Fibroblast of skin of left quadriceps (primary cell): ENCODE results near the gene LMTK2.

Experiments
- DNase-seq, 2 experiments: peaks; one replicate each; pipeline ENCODE4 v3.0.0-alpha.2; 2013; ENCODE audit warnings: low read depth in 2 of 2

Gene LMTK2

DNA sequence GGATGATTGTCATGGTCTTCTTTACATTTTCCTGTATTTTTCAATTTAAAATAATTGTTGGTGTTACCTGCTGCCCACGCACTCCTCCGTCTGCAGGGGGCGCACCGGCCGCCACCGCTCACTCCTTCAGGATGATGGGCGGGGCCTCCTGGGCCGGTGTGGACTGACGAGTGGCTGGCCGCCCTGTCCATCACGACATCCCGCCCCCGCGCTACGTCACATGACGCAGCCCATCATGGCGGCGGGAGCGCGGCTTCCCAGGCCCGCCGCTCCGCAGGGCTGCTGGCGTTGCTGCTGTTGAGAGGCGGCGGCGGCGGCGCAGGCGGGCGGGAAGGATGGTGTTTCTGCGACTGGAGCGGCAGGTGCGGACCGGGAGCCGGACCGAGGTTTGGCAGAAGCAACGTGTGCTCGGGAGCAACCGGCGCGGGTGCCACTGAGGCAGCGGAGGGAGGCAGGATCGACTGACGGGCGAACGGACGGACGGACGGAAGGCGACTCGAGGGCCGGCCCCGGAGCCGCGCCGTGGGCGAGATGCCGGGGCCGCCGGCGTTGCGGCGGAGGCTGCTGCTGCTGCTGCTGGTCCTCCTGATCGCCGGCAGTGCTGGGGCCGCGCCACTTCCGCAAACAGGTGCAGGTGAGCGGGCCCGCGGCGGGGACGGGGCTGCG lies at the start of gene LMTK2:
Gene LMTK2, plus strand, starts transcription at position 216 of the 666 bp plus-strand sequence. Its CDS starts 316 bp downstream, at position 532.
- peak; percentile 70 to 76 for DNase-seq

DNA sequence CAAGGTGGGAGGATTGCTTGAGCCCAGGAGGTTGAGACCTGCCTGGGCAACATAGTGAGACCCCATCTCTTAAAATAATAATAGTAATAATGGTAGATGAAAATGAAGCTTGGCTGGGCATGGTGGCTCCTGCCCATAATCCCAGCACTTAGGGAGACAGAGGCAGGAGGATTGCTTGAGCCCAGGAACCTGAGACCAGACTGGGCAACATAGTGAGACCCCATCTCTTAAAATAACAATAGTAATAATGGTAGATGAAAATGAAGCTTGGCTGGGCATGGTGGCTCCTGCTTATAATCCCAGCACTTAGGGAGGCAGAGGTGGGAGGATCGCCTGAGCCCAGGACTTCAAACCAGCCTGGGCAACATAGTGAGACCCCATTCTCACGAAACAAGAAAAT lies 49.5 kb upstream of the LMTK2 start:
- DNase-seq = no peak

DNA sequence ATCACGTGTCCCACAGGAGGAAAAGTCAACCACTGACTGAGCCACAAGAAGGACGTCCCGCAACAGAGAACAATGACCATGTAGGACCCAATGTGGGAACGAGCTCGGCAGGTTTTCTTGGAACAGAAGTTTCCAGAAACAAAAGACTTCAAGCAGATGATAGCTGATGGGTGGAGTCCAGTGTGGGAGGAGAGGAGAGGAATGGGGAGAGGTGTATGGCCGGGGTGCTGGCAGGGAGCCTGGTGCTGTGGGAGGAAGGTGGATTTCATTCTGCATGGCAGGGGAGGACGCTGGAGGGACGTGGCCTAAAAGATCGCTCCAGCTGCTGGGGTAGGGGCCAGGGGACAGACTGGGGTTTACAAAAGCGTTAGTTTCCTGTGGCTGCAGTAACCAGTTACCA lies 48.5 kb upstream of the LMTK2 start:
- DNase-seq = no peak

DNA sequence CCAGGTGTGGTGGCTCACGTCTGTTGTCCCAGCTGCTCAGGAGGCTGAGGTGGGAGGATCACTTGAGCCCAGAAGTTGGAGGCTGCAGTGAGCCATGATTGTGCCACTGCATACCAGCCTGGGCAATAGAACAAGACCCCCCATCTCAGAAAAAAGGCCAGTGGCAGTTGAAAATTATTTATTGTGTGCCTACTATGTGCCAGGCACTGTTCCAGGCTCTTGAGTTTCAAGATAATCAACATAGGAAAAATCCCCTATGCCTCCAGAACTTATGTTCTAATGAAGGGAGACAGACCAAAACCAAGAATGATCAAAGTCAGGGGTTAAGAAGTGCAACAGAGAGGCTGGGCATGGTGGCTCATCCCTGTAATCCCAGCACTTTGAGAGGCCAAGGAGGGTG lies 42.4 kb upstream of the LMTK2 start:
- no peak for DNase-seq

DNA sequence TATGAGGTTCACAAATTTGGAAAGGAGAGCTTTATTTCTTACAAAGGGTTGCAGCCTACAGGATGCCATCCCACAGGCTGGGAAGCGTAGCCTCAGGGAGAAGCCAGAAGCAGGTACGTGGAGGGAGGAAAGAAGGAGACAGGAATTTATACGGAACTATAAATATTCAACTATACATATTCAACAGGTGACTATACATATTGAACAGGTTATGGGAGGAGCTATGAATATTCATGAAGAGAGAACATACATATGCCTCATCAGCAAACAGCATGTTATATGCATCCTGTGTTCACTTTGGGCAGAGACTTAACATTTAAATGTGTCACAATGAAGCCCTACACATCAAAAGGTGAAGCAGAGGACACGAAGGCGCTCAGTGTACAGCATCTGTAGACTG lies 40.5 kb upstream of the LMTK2 start:
- DNase-seq = no peak

DNA sequence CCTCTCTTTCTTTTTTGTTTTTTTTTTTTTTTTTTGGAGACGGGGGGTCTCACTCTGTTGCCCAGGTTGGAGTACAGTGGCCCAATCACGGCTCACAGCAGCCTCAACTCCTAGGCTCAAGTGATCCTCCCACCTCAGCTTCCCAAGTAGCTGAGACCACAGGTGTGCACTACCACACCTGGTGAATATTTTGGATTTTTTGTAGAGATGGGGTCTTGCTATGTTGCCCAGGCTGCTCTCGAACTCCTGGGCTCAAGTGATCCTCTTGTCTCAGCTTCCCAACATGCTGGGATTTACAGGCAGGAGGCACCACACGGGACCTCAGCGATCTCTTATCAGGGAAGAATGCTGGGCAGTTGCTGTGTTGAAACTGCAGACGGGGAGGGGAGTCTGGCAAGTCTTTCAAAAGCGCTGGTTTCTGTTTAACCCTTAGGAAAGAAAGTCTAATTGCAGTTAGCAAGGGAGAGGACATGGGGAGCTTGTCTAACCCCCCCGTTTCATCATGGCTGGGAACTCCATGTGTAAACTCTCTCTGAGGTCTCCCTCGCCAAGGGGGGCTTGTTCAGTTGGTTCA lies 39.6 kb upstream of the LMTK2 start:
- DNase-seq = no peak

DNA sequence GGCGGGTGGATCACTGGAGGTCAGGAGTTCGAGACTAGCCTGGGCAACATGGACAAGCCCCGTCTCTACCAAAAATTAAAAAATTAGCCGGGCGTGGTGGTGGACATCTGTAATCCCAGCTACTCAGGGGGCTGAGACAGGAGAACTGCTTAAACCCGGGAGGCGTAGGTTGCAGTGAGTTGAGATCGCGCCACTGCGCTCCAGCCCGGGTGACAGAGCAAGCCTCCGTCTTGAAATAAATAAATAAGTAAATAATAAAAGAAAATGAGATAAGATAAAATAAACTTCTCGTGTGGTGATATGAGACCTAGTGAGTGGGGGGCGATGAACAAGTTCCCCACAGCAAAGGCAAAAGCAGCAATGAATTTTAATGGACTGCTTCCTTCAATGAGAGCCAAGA lies 33.6 kb upstream of the LMTK2 start:
- DNase-seq = no peak

DNA sequence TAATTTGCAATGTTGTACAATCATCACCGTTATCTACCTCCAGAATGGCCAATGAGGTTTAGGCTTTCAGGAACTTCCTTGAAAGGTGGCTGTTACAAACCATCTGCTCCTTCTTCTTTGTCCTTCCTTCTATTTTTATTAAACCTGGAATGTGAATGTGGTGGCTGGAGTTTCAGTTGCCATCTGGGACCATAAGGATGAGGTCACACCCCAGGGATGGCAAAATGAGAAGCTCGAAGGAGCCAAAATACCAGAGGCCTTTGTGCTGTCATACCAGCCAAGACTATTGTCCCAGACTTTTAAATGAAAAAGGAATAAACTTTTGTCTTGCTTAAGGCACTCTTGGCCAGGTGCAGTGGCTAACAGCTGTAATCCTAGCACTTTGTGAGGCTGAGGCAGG lies 30.9 kb upstream of the LMTK2 start:
- no peak for DNase-seq

DNA sequence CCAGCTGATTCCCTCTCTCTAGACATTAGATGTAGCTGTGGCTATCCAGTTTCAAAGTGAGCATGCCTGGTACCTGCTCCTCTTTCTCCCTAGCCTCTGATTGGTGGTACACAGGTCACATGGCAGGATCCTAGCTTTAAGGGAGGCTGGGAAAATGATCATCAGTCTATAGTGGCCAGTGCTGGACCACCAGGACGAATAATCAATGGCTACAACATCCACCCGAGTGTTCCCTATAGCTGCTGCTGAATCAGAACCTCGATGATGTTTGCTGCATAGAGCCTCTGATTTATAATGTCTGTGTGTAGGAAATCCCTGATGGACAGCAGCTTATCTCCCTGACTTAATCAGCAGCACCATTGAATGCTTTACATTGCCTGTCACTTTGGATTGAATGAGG lies 28.9 kb upstream of the LMTK2 start:
- no peak for DNase-seq

DNA sequence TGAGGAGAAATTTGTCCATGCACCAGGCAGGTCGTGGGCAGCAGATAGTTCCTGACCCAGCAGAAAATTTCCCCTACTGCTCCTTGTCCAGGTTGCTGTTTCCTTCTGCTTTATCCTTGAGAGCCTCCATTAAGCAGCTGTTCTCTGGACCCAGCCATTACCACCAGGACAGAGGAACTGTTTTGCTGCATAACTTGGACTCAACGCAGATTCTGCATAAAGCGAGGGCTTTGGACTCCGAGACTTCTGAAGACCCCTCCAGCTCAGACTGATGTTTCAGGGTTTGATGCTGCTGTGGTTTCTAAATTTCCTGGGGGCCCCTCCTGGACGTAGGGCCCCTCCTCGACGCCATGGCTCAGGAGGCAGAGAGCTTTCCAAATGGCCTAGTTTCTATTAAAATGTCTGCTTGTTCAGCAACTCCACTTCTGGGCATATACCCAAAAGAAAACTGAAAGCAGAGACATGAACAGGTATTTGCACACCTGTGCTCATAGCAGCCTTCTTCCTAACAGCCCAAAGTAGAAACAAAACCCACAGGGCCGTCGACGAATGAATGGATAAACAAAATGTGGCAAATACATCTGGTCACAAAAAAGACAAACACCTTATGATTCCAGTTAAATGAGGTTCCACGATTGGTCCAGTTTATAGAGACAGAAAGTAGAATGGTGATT lies 28.3 kb upstream of the LMTK2 start:
- DNase-seq = no peak

DNA sequence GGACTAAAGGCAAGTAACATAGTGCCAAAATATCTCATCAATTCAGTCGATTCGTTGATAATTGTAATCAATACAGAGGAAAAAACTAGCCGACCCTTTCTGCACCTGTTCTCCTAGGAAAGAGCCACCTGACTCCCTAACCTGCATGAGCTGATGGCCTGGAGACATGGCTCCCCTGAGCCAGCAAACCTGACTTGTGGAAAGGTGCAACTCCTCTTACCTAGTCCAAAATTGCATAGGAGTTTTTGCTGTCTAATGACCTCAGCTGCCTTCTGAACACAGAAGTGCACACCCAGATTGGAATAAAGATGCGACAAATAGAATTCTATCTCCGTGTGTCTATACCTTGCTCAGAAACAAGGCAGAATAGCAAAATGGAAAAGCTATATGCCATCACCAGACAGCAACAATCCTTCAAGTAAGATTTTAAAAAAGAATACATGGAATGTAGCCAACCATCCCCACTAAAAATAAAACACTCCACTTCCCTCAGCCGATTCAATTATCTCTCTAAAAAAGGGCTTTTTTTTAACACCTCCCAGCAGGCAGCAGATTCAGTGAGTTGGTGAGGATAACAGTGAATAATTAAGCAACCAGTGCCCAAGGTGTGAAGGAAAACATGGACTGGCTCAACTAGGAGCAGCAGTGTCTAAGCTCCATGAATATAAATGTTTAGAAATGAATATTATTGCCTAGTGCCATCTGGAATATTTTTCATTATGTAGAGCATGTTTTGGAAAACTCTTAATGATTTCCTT lies 26.6 kb upstream of the LMTK2 start:
- no peak for DNase-seq

DNA sequence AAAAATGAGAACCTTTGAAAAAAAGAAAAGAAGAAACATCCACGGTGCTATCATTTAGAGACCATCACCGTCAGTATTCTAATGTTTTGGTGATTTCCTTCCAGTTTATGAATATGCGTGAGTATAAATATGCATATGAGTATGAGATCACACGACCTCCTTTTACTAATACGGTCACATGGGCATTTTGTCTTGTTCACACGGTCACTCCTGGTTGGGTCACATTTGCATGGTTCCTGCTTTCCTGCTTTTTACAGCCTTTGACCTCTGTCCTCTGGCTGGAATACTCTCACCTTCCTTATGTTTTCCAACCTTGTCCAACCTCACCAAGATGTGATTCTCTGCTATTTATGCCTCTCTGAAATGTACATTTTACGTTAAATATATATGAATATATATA lies 25.3 kb upstream of the LMTK2 start:
- no peak for DNase-seq

DNA sequence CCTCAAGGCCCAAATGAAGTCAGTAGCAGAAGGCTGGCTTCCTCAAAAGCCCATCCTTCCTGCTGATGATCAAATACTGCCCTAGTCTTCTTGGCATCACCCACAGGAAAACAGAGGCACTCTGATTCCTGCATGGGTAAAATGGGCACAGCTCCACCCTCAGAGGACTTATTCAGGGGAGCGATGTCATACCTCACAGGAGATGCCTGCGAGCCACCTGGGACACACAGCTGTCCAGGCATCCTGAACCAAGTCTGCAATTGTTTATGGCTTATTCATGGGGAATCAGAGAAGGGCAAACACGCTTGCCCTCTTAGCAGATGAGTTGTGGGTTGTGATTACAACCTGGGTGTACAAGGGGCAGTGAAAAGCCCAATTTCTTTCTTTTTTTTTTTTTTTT lies 22.0 kb upstream of the LMTK2 start:
- no peak for DNase-seq

DNA sequence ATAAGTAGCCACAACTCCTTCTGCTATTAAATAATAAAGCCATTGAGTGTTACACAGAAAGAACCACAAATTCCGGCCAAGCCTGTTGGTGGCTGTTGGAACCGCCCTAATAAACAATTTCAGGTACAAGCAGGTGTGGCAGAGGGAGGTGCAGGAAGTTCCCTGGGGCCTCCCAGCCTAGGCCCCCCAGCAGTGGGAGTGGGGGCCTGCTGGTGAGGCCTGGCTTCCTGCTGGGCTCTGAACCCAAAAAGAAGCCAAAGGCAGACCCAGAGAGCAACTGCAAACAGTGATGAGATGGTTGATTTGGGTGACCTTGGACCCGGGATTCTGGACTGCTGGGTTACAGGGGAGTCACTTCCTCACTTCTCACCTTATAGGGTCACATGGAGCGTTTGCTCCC lies 21.0 kb upstream of the LMTK2 start:
- no peak for DNase-seq

DNA sequence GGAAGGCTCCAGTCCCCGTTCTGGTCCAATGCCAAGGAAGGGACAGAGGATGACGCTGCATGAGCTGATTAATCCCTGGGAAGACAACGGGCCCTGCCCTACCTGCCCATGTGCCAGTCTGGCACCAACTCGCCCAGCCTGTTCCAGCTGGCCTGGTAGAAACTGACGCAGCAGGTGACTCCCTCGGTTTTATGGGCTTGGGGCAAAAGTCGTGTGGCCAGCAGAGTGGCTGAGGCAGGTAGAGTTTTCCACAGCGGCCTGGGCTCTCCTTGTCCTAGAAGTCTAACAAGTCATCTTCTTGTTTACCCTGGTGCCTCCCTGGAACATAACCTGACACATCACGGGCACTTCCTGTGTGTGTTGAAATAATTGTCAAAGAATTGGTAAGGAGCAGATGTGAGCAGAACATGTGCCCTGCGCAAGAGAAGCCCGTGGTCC lies 20.4 kb upstream of the LMTK2 start:
- DNase-seq = no peak

DNA sequence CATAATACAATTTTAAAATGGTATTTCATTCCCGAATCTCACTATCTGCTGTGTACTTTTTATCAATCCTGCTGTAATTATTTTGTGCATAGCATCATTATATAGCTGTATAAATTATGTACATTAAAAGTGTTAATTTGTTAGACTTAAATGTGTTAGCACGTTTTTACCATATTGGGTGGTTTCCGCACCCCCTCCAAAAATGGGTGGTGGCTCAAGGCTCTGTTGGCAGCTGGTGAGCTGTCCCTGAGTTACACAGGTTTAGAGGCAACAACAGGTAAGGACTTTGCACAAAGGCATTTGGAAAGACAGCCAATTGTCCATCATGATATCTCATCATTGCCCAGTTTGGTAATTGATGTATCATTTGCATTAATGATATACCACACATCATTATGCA lies 18.6 kb upstream of the LMTK2 start:
- DNase-seq = no peak

DNA sequence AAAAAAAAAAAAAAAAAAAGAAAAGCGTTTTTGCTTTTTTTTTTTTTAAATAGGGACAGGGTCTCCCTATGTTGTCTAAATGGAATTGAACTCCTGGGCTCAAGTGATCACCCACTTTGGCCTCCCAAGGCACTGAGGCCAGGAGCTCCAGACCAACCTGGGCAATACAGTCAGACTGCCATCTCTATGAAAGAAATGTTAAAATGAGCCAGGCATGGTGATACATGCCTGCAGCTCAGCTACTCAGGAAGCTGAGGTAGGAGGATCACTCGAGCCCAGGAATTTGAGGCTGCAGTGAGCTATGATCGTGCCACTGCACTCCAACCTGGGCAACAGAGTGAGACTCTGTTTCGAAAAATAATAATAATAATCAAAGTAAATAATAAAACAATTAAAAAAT lies 16.5 kb upstream of the LMTK2 start:
- DNase-seq = no peak

DNA sequence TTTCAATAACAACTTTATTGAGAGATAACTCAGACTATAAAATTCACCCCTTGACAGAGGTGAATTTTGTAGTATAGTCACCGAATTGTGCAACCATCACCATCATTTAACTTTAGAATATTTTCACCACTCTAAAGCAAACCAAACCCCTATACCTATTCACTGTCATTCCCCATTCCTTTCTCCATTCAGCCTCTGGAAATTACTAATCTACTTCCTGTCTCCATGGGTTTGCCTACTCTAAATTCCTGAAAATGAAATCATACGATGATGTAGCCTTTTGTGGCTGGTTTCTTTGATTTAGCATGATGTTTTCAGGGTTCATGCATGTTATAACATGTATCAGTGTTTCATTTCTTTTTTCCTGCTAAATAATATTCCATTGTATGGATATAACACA lies 15.6 kb upstream of the LMTK2 start:
- DNase-seq = no peak

DNA sequence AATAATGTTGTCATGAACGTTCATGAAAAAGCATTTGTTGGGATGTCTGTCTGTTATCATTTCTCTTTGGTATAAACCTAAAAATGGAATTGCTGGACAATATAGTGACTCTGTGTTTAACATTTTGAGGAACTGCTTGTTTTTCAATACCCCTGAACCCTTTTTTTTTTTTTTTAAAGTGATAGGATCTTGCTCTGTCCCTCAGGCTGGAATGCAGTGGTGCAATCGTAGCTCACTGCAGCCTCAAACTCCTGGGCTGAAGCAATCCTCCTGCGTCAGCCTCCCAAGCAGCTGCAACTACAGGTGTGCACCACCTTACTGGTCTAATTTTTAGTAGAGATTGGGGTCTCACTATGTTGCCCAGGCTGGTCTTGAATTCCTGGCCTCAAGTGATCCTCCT lies 15.1 kb upstream of the LMTK2 start:
- DNase-seq = no peak

DNA sequence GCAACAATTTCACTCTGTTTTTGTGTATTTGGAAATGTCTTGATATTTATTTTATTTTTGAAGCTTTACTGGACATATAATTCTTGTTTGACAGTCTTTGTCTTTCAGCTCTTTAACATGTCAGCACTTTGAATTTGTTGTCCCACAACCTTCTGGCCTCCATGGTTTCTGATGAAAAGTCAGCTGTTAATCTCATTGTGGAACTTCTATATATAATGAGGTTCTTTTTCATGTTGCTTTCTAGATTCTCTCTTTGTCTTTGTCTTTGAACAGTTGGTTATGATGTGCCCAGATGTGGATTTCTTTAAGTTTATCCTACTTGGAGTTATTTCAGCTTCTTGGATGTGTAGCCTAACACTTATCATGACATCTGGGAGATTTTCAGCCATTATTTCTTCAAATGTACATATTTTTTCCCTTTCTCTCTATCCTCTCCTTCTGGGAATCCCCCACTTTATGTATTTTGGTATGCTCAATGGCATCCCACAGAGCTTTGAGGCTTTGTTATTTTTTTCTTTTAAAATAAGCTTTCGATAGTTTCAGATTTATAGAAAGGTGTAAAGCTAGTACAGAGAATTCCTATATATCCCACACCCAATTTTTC lies 9.5 kb upstream of the LMTK2 start:
- DNase-seq = no peak

DNA sequence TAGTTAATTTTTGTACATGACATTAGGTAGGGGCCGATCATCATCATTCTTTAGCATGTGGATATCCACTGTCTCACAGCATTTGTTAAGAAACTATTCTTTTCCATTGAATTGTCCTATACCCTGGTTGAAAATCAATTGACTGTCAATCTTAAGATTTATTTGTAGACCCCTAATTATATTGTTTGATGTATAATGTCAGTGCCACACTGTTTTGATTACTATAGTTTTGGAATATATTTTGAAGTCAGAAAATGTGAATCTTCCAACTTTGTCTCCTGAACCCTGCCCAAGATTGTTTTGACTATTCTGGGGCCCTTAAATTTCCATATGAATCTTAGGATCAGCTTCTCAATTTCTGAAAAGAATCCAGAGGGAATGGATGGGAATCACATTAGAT lies 6.6 kb upstream of the LMTK2 start:
- DNase-seq = no peak

DNA sequence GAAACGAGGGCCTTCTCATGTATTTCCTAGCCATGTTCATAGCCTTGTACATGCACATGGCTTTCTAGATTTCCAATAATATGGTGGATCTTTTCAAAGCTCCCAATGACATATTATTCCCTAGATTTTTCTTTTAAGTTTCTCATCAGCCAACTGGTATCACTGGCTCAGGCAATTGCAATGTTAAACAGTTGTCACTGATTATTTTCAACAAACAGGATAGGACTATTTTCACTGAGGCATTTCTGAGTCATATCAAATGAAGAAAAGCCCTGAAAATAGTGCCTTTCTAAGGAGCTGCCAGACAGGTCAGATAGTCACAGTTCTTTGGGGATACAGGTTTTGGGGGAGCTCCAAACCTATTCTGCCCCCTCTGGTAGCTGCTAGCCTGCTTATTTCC lies 4.5 kb upstream of the LMTK2 start:
- no peak for DNase-seq
